Measurements from ENCODE around the gene HORMAD2. TPM values are rescaled to one million over a fixed set of nuclear protein-coding genes. Genes with fewer than 3 reads are reported as not detected.

HORMAD2 gene
- total and polyA plus RNA-seq, 2 donors (not counting 3 experiments of a cell fraction or from before 2014, with no cell fraction given): not detected

- FAIRE-seq (no peak), DNase-seq (ENCODE audit: low read depth, low spot score) (no peak)
- no peak overlapping the region for H3K27ac ChIP-seq (ENCODE audit: insufficient read depth, low read depth, low read length)
- TF ChIP-seq EZH2 (IDR thresholded peaks at IDR 0.05; ENCODE audit: borderline replicate concordance, low read depth, low read length, severe bottlenecking): no peak
- no peak for TF ChIP-seq POLR2AphosphoS5 (IDR thresholded peaks at IDR 0.05; ENCODE audit: insufficient read depth, low read depth, low read length)
- TF ChIP-seq POLR2A (IDR thresholded peaks at IDR 0.05; ENCODE audit: low read depth, low read length): no peak
- TF ChIP-seq GATA2 (IDR thresholded peaks at IDR 0.05; ENCODE audit: insufficient read depth, insufficient read length, low read depth, low read length): no peak
- no peak for TF ChIP-seq CTCF (IDR thresholded peaks at IDR 0.05; ENCODE audit: extremely low read depth in 1 of 2, insufficient read depth in 1 of 2, low read depth in 1 of 2, low read length in 2 of 2)
- no peak for TF ChIP-seq MYC (IDR thresholded peaks at IDR 0.05; ENCODE audit: low read depth, low read length)
- TF ChIP-seq JUN (IDR thresholded peaks at IDR 0.05; ENCODE audit: borderline replicate concordance, insufficient read depth, insufficient read length, low read depth): no peak
- no peak for TF ChIP-seq MAX (IDR thresholded peaks at IDR 0.05; ENCODE audit: insufficient read depth, insufficient read length)
- TF ChIP-seq FOS (IDR thresholded peaks at IDR 0.05; ENCODE audit: borderline replicate concordance, insufficient read depth, low read length): no peak
- no peak overlapping the region for H3K4me3 ChIP-seq (replicated peaks in 1 of 3; ENCODE audit: insufficient read depth in 1 of 3, low read depth in 1 of 3, low read length in 3 of 3)
- H3K4me1 ChIP-seq (ENCODE audit: control insufficient read depth, extremely low read depth, insufficient read depth, low read length): peaks cover 5% of the 10 kb centered on the region
- BruUV-seq (replicated peaks): no TSS peak
- no peak overlapping the region for H3K4me2 ChIP-seq (ENCODE audit: insufficient read depth, low read length)
- no peak overlapping the region for H2AFZ ChIP-seq (ENCODE audit: low read depth, low read length)
- no peaks in the 10 kb centered on the region for H4K20me1 ChIP-seq (replicated peaks; ENCODE audit: control insufficient read depth, extremely low read depth, insufficient read depth, low read length)
- no peaks in the 10 kb centered on the region for H3K36me3 ChIP-seq (ENCODE audit: control insufficient read depth in 2 of 2, extremely low read depth in 1 of 2, insufficient read depth in 2 of 2, low read length in 2 of 2)
- H3K79me2 ChIP-seq (ENCODE audit: control insufficient read depth, insufficient read depth, low read length): no peaks in the 10 kb centered on the region
- intact Hi-C loops (cut with micrococcal nuclease) (no loop called here), dilution Hi-C loops (cut with MboI; ENCODE audit: extremely low pct_ligation_motif_present, low sequenced_read_pairs) (no loop called here)
- CTCF ChIA-PET: no interaction called here
- no peaks in the 10 kb centered on the region for H3K9me1 ChIP-seq (replicated peaks; ENCODE audit: control insufficient read depth, extremely low read depth, insufficient read depth, low read length)
- no peak overlapping the region for H3K9ac ChIP-seq (replicated peaks; ENCODE audit: extremely low read depth, insufficient read depth, low read length)
- H3K27me3 ChIP-seq (ENCODE audit: control insufficient read depth in 2 of 2, insufficient read depth in 2 of 2, low read length in 2 of 2): peaks cover 12 to 20% of the 10 kb centered on the region in 2 experiments
- POLR2A ChIA-PET: no interaction called here
- H3K9me3 ChIP-seq (replicated peaks; ENCODE audit: control insufficient read depth, insufficient read depth, low read length): no peaks in the 10 kb centered on the region
Measured at GRCh38 chr22:30180616-30181015, 100.4 kb downstream of the HORMAD2 start.

Measured in endothelial cell of umbilical vein (primary cell).